Measurements from ENCODE around the gene CEBPB. TPM values are rescaled to one million over a fixed set of nuclear protein-coding genes. Genes with fewer than 3 reads are reported as not detected.

CEBPB gene
- total RNA-seq, 1 experiment from 2014 or later = 226 TPM

DNA sequence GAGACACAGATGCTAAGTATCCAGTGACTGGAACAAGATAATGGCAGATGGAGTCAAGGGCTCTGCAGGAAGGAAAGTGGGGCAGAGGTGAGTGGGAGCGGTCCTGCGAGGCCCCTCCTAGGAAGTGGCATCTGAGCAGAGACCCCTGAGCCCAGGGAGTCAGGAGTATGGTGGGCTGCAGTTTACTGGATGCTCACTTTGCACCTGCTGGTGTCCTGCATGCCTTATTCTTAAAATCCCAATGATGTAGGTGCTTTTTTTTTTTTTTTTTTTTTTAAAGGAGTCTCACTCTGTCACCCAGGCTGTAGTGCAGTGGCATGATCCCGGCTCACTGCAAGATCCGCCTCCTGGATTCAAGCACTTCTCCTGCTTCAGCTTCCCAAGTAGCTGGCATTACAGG is 5.6 kb downstream of the CEBPB start:
- Mint-ChIP-seq H3K4me3 (ENCODE audit: unreplicated experiment) (no peak overlapping the region), H3K4me1 (ENCODE audit: insufficient read depth, unreplicated experiment) (peaks cover 18% of the 10 kb centered on the region), H3K9me3 (ENCODE audit: unreplicated experiment) (no peaks in the 10 kb centered on the region), H3K27me3 (ENCODE audit: insufficient read depth, unreplicated experiment) (no peaks in the 10 kb centered on the region), H3K27ac (ENCODE audit: low read depth, unreplicated experiment) (no peak overlapping the region), H3K36me3 (ENCODE audit: insufficient read depth, unreplicated experiment) (peaks cover 52% of the 10 kb centered on the region)
- TF ChIP-seq, protein P1, sequence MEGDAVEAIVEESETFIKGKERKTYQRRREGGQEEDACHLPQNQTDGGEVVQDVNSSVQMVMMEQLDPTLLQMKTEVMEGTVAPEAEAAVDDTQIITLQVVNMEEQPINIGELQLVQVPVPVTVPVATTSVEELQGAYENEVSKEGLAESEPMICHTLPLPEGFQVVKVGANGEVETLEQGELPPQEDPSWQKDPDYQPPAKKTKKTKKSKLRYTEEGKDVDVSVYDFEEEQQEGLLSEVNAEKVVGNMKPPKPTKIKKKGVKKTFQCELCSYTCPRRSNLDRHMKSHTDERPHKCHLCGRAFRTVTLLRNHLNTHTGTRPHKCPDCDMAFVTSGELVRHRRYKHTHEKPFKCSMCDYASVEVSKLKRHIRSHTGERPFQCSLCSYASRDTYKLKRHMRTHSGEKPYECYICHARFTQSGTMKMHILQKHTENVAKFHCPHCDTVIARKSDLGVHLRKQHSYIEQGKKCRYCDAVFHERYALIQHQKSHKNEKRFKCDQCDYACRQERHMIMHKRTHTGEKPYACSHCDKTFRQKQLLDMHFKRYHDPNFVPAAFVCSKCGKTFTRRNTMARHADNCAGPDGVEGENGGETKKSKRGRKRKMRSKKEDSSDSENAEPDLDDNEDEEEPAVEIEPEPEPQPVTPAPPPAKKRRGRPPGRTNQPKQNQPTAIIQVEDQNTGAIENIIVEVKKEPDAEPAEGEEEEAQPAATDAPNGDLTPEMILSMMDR (IDR thresholded peaks at IDR 0.05; ENCODE audit: unreplicated experiment) = no peak
- BruUV-seq (replicated peaks) = no TSS peak
- no peak for DNase-seq (ENCODE audit: unreplicated experiment)
- intact Hi-C loops (cut with micrococcal nuclease) = no loop called here
- POLR2A ChIA-PET = interaction anchor here (0.8 to 1.2 kb wide), 3 partner anchors 12 to 268 kb away, joined by 3 to 8 read pairs (median 3); no protein-coding TSS in a partner anchor
- CTCF ChIA-PET = interaction anchor here (0.6 kb wide), 1 partner anchor 85 kb away, joined by 4 read pairs; no protein-coding TSS in a partner anchor

DNA sequence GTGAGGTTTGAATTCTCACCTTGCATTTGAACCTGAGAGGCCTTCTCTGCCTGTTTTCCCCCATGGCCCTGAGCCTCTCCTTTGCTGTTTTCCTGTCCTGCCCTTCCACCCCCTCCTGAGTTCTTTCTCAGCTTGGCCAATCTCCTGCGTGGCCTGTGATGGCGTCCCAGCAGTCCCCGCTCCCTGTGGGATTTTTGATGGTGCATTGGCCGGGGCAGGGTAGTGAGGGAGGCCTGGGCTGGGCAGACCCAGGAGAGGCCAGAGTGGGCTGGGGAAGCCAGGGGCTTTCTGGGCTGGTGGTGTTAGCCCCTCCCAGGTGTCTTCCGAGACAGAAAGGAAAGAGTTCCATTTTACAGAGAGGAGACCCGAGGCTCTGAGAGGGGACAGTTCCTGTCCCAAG is 6.3 kb downstream of the CEBPB start:
- TF ChIP-seq, protein P1 (IDR thresholded peaks at IDR 0.05; ENCODE audit: unreplicated experiment) = no peak
- no peak overlapping the region for H3K4me3 Mint-ChIP-seq (ENCODE audit: unreplicated experiment)
- POLR2A ChIA-PET = interaction anchor here (0.8 to 1.1 kb wide), 3 partner anchors 87 to 267 kb away, joined by 3 read pairs; no protein-coding TSS in a partner anchor
- CTCF ChIA-PET = interaction anchor here (0.6 kb wide), 5 partner anchors 28 to 174 kb away, joined by 3 to 4 read pairs (median 3); no protein-coding TSS in a partner anchor
- peaks cover 18% of the 10 kb centered on the region for H3K4me1 Mint-ChIP-seq (ENCODE audit: insufficient read depth, unreplicated experiment)
- no TSS peak for BruUV-seq (replicated peaks)
- peaks cover 47% of the 10 kb centered on the region for H3K36me3 Mint-ChIP-seq (ENCODE audit: insufficient read depth, unreplicated experiment)
- DNase-seq (ENCODE audit: unreplicated experiment) = no peak
- no peak overlapping the region for H3K27ac Mint-ChIP-seq (ENCODE audit: low read depth, unreplicated experiment)
- H3K9me3 Mint-ChIP-seq (ENCODE audit: unreplicated experiment) = no peaks in the 10 kb centered on the region
- no peaks in the 10 kb centered on the region for H3K27me3 Mint-ChIP-seq (ENCODE audit: insufficient read depth, unreplicated experiment)
- intact Hi-C loops (cut with micrococcal nuclease) = no loop called here

DNA sequence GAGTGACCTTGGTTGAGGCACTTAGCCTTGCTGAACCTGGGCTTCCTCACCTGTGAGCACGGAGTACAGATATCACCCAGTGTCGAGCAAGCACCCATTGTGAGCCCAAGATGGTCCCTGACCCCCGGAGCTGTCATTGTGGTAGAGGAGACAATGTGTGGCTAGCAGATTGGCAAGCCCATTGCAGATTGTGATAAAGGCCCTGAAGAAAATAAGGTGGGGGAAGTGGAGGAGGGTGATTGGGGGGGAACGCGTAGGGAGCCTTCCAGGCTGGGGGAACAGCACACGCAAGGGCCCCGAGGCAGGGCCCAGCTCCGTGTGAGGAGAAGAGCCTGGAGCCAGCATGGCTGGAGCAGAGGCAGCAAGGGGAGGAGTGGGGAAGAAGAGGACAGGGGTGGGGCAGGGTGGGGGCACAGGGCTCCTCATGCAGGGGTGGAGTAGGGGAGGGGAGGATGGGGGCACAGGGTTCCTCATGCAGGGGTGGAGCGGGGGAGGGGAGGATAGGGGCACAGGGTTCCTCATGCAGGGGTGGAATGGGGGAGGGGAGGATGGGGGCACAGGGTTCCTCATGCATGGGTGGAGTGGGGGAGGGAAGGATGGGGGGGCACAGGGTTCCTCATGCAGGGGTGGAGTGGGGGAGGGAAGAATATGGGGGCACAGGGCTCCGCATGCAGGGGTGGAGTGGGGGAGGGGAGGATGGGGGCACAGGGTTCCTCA is 7.0 kb downstream of the CEBPB start:
- no TSS peak for BruUV-seq (replicated peaks)
- no peak overlapping the region for H3K4me3 Mint-ChIP-seq (ENCODE audit: unreplicated experiment)
- ChIA-PET CTCF (interaction anchor here (0.6 kb wide), 3 partner anchors 30 to 174 kb away, joined by 3 to 4 read pairs (median 3); no protein-coding TSS in a partner anchor), POLR2A (interaction anchor here (0.6 to 1.1 kb wide), 3 partner anchors 87 to 232 kb away, joined by 3 read pairs; no protein-coding TSS in a partner anchor)
- TF ChIP-seq, protein P1 (IDR thresholded peaks at IDR 0.05; ENCODE audit: unreplicated experiment) = no peak
- DNase-seq (ENCODE audit: unreplicated experiment) = no peak
- intact Hi-C loops (cut with micrococcal nuclease) = no loop called here
- no peaks in the 10 kb centered on the region for H3K27me3 Mint-ChIP-seq (ENCODE audit: insufficient read depth, unreplicated experiment)
- H3K4me1 Mint-ChIP-seq (ENCODE audit: insufficient read depth, unreplicated experiment) = peaks cover 18% of the 10 kb centered on the region
- peaks cover 40% of the 10 kb centered on the region for H3K36me3 Mint-ChIP-seq (ENCODE audit: insufficient read depth, unreplicated experiment)
- H3K27ac Mint-ChIP-seq (ENCODE audit: low read depth, unreplicated experiment) = no peak overlapping the region
- no peaks in the 10 kb centered on the region for H3K9me3 Mint-ChIP-seq (ENCODE audit: unreplicated experiment)

DNA sequence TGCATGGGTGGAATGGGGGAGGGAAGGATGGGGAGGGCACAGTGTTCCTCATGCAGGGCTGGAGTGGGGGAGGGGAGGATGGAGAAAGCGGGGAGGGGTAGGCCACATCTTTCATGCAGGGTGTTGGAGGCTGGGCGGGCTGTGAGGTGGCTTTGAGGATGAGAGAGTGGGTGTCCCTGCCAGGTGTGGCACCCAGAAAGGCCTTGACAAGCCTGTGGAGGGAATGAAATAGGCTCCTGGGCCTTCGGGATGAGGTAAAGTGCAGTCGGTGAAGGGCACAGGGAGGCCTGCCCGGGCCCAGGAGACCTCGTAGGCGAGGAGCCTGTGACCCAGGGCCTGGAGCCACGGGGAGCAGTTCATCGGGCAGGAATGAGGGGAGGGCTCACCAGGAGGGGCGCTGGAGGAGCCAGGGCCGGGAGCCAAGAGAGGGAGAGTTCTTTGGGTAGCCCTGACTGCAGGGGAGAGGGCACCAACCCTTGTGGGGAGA is 7.6 kb downstream of the CEBPB start:
- BruUV-seq (replicated peaks) = no TSS peak
- peaks cover 34% of the 10 kb centered on the region for H3K36me3 Mint-ChIP-seq (ENCODE audit: insufficient read depth, unreplicated experiment)
- H3K4me3 Mint-ChIP-seq (ENCODE audit: unreplicated experiment) = no peak overlapping the region
- DNase-seq (ENCODE audit: unreplicated experiment) = no peak
- TF ChIP-seq, protein P1 (IDR thresholded peaks at IDR 0.05; ENCODE audit: unreplicated experiment) = no peak
- POLR2A ChIA-PET = no interaction called here
- peaks cover 18% of the 10 kb centered on the region for H3K4me1 Mint-ChIP-seq (ENCODE audit: insufficient read depth, unreplicated experiment)
- intact Hi-C loops (cut with micrococcal nuclease) = no loop called here
- no peaks in the 10 kb centered on the region for H3K27me3 Mint-ChIP-seq (ENCODE audit: insufficient read depth, unreplicated experiment)
- H3K9me3 Mint-ChIP-seq (ENCODE audit: unreplicated experiment) = peaks cover under 1% of the 10 kb centered on the region
- no peak overlapping the region for H3K27ac Mint-ChIP-seq (ENCODE audit: low read depth, unreplicated experiment)
- CTCF ChIA-PET = interaction anchor here (0.6 to 2.1 kb wide), 3 partner anchors 69 to 266 kb away, joined by 3 to 8 read pairs (median 4); no protein-coding TSS in a partner anchor
